Keratinocyte (primary cell): ENCODE measurements around the gene F5. TPM values are rescaled to one million over a fixed set of nuclear protein-coding genes. Genes with fewer than 3 reads are reported as not detected.

Experiments
- DNase-seq: peaks from one replicate; pipeline ENCODE4 v3.0.0-alpha.2; 2011; ENCODE audit warnings: low read depth, missing footprints, low spot score
- FAIRE-seq: peaks from 2 replicates; lab custom pipeline; 2011; peaks lifted over from hg19 to GRCh38; lab: Jason Lieb, UNC
- H2AFZ ChIP-seq: 2 replicates; pipeline ENCODE4 v1.6.0; 2012; ENCODE audit warnings: low read length, control low read depth, inconsistent platforms; ENCODE audit not compliant: control insufficient read depth
- H3K27ac ChIP-seq: 2 replicates; pipeline ENCODE4 v1.5.1; 2011; ENCODE audit warnings: low read length; ENCODE audit not compliant: control insufficient read depth, insufficient read depth
- H3K27me3 ChIP-seq: 3 replicates; pipeline ENCODE4 v1.6.0; 2011; ENCODE audit warnings: low read length; ENCODE audit not compliant: control insufficient read depth, insufficient read depth; ENCODE audit errors: extremely low read depth
- H3K36me3 ChIP-seq, 2 experiments: 2 replicates in 1 of 2; 3 replicates in 1 of 2; pipeline ENCODE4 v1.5.1; 2011; ENCODE audit warnings: low read length in 2 of 2, mild to moderate bottlenecking in 1 of 2; ENCODE audit not compliant: control insufficient read depth in 2 of 2, insufficient read depth in 2 of 2; ENCODE audit errors: extremely low read depth in 1 of 2
- H3K4me1 ChIP-seq: 3 replicates; pipeline ENCODE4 v1.5.1; 2011; ENCODE audit warnings: low read length; ENCODE audit not compliant: control insufficient read depth, insufficient read depth; ENCODE audit errors: extremely low read depth
- H3K4me2 ChIP-seq: 3 replicates; pipeline ENCODE4 v1.6.0; 2011; ENCODE audit warnings: low read depth, low read length; ENCODE audit not compliant: control insufficient read depth, insufficient read depth; ENCODE audit errors: extremely low read depth
- H3K4me3 ChIP-seq, 3 experiments: fragments of 200-600 bp in 1 of 3; sonication (generic) in 1 of 3; 2 replicates in 2 of 3; 3 replicates in 1 of 3; pipeline ENCODE4 v1.5.1; 2011 to 2016; ENCODE audit warnings: low read length in 3 of 3, mild to moderate bottlenecking in 3 of 3, control low read depth in 2 of 3, inconsistent platforms in 1 of 3, low read depth in 1 of 3, mixed read lengths in 1 of 3, mixed run types in 1 of 3, moderate library complexity in 1 of 3; ENCODE audit not compliant: control insufficient read depth in 2 of 3, insufficient read depth in 2 of 3; ENCODE audit errors: extremely low read depth in 1 of 3
- H3K79me2 ChIP-seq: 2 replicates; pipeline ENCODE4 v1.6.0; 2012; ENCODE audit warnings: low read length; ENCODE audit not compliant: control insufficient read depth, insufficient read depth
- H3K9ac ChIP-seq: 3 replicates; pipeline ENCODE4 v1.6.0; 2011; ENCODE audit warnings: low read length; ENCODE audit not compliant: control insufficient read depth, insufficient read depth; ENCODE audit errors: extremely low read depth
- H3K9me1 ChIP-seq: 3 replicates; pipeline ENCODE4 v1.6.0; 2011; ENCODE audit warnings: low read length; ENCODE audit not compliant: control insufficient read depth, insufficient read depth; ENCODE audit errors: extremely low read depth
- H3K9me3 ChIP-seq: 2 replicates; pipeline ENCODE4 v1.5.1; 2012; ENCODE audit warnings: low read depth, low read length; ENCODE audit not compliant: control insufficient read depth
- H4K20me1 ChIP-seq: 3 replicates; pipeline ENCODE4 v1.6.0; 2011; ENCODE audit warnings: low read length; ENCODE audit not compliant: control insufficient read depth, insufficient read depth; ENCODE audit errors: extremely low read depth
- CTCF ChIP-seq, 3 experiments: IDR thresholded peaks in 1 of 3; conservative IDR thresholded peaks in 1 of 3; optimal IDR thresholded peaks in 1 of 3; 2 replicates in 2 of 3; 3 replicates in 1 of 3; pipeline versions ENCODE3 to v1.5.1; 2011; ENCODE audit warnings: low read length in 3 of 3, mild to moderate bottlenecking in 3 of 3, moderate library complexity in 2 of 3, control low read depth in 1 of 3, inconsistent platforms in 1 of 3; ENCODE audit not compliant: insufficient read depth in 2 of 3; ENCODE audit errors: extremely low read depth in 1 of 3
- EZH2 ChIP-seq: IDR thresholded peaks from one replicate; pipeline ENCODE4 v1.6.1; 2012; ENCODE audit warnings: inconsistent platforms, mild to moderate bottlenecking, low read length, moderate library complexity
- dilution Hi-C: fragments of 300-500 bp; cut with MboI; formaldehyde crosslinking; loops from one replicate; pipeline ENCODE4 v1.7.0; 2020; ENCODE audit warnings: low sequenced_read_pairs; ENCODE audit not compliant: extremely low pct_ligation_motif_present
- polyA plus RNA-seq, 5 experiments: library from polyadenylated mRNA; depleted of rRNA in 3 of 5; stranded (reverse) in 3 of 5; stranded (forward) in 1 of 5; unstranded in 1 of 5; fragments of >200 nt; gene quantifications; 1 replicate in 1 of 5; 2 replicates in 3 of 5; 3 replicates in 1 of 5; pipeline versions ENCODE4 v1.2.1 to v1.2.3, GENCODE V29; 2011 to 2012; ENCODE audit warnings: missing spikeins in 2 of 5, low read depth in 1 of 5, low replicate concordance in 1 of 5

The F5 gene
- polyA plus RNA-seq, 1 donor (not counting 4 experiments of a cell fraction or from before 2014, with no cell fraction given): 0.01 TPM

- no peaks in the 10 kb centered on the region for H3K9me3 ChIP-seq
- peaks cover 4% of the 10 kb centered on the region for H3K27me3 ChIP-seq
- no peaks in the 10 kb centered on the region for H3K4me1 ChIP-seq
- DNase-seq (no peak), FAIRE-seq (no peak)
- H3K9ac ChIP-seq: no peak overlapping the region
- H2AFZ ChIP-seq: no peak overlapping the region
- no peaks in the 10 kb centered on the region for H3K9me1 ChIP-seq
- H3K4me3 ChIP-seq: no peak overlapping the region
- dilution Hi-C loops: no loop called here
- H4K20me1 ChIP-seq: no peaks in the 10 kb centered on the region
- H3K36me3 ChIP-seq: no peaks in the 10 kb centered on the region
- H3K79me2 ChIP-seq: no peaks in the 10 kb centered on the region
- no peak overlapping the region for H3K27ac ChIP-seq
- no peak overlapping the region for H3K4me2 ChIP-seq
- TF ChIP-seq EZH2 (no peak), CTCF (optimal IDR thresholded peaks at IDR 0.05 in 1 of 3, IDR thresholded peaks at IDR 0.05 in 1 of 3, conservative IDR thresholded peaks at IDR 0.05 in 1 of 3; ENCODE audit: extremely low read depth in 1 of 3, insufficient read depth in 2 of 3, low read length in 3 of 3) (no peak)
Observed at GRCh38 chr1:169572187-169572586, 14.1 kb downstream of the F5 start.

GRCh38 chr1:169571450-169571849 is 14.8 kb downstream of the F5 start:
- no peaks in the 10 kb centered on the region for H3K9me1 ChIP-seq
- H3K36me3 ChIP-seq: no peaks in the 10 kb centered on the region
- dilution Hi-C loops: no loop called here
- H3K4me3 ChIP-seq: no peak overlapping the region
- H3K9ac ChIP-seq: no peak overlapping the region
- no peak overlapping the region for H3K4me2 ChIP-seq
- H3K4me1 ChIP-seq: no peaks in the 10 kb centered on the region
- H4K20me1 ChIP-seq: no peaks in the 10 kb centered on the region
- no peaks in the 10 kb centered on the region for H3K9me3 ChIP-seq
- TF ChIP-seq CTCF (optimal IDR thresholded peaks at IDR 0.05 in 1 of 3, IDR thresholded peaks at IDR 0.05 in 1 of 3, conservative IDR thresholded peaks at IDR 0.05 in 1 of 3; ENCODE audit: extremely low read depth in 1 of 3, insufficient read depth in 2 of 3, low read length in 3 of 3): no peak
- TF ChIP-seq EZH2: no peak
- no peaks in the 10 kb centered on the region for H3K79me2 ChIP-seq
- H3K27ac ChIP-seq: no peak overlapping the region
- no peak for FAIRE-seq
- DNase-seq: no peak
- peaks cover 4% of the 10 kb centered on the region for H3K27me3 ChIP-seq
- no peak overlapping the region for H2AFZ ChIP-seq
